NCI-H2107 (cell line): ENCODE data around the gene CNTNAP5.

Experiments
- DNase-seq: peaks from one replicate; lab custom pipeline; 2025; lab: John Stamatoyannopoulos, UW

Gene CNTNAP5

GRCh38 chr2:124894199-124894598 lies 869.1 kb downstream of the CNTNAP5 start:
- DNase-seq, result no peak

GRCh38 chr2:124898827-124899226 lies 873.7 kb downstream of the CNTNAP5 start:
- no peak for DNase-seq

DNA sequence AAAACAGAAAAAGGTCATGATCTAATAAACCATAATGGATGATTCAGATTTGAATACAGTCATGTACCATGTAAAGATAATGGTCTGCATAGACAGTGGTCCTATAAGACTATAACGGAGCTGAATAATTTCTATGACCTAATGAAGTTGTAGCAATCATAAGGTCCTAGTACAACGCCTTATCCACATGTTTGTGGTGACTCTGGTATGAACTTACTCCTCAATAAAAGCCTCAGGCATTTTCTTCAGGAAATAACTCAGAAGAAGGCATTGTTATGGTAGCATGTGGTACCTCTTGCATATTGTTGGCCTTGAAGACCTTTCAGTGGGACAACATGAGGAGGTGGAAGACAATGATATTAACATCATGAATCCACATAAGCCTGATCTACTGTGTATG lies 883.3 kb downstream of the CNTNAP5 start:
- no peak for DNase-seq

DNA sequence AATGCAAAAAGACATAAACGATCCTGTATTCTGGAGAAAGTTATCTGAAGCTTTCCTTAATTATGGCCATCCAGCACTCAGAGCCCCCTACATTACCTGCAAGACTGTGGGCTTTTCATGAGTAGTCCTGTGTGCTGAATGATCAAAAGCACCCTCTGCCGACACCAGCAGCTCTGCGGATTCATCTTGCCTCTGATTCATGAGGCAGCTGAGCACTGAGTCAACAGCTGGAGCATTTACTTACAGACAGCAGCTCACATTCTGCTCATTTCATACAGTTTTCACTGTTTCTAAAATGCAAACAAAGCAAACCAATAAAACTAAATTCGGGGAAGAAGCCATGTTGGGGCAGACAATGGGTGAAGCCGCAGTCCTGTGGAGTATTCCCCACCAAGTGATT lies 886.5 kb downstream of the CNTNAP5 start:
- DNase-seq, result no peak

- no peak for DNase-seq
Measured at GRCh38 chr2:124913868-124914267, 888.8 kb downstream of the CNTNAP5 start.

DNA sequence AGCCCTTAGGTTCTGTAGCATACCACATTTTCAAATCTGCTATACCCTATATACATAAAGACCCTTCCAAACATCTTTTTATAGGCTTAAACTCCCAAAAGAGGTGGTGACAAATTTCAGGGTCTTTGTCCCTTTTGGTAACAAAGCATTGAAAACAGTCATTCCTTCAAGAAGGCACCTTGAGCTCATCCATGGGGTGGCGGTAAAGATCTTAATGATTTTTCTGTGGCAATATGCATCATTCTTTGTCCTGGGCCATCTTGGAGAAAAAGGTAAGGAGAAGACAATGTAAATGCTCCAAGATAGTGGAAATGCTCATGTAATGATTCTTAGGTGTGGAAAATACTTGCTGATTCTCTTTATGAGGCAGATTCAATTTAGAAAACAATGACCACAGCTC lies 890.5 kb downstream of the CNTNAP5 start:
- DNase-seq, result no peak

- no peak for DNase-seq
Measured at GRCh38 chr2:124919296-124919695, 894.2 kb downstream of the CNTNAP5 start.

DNA sequence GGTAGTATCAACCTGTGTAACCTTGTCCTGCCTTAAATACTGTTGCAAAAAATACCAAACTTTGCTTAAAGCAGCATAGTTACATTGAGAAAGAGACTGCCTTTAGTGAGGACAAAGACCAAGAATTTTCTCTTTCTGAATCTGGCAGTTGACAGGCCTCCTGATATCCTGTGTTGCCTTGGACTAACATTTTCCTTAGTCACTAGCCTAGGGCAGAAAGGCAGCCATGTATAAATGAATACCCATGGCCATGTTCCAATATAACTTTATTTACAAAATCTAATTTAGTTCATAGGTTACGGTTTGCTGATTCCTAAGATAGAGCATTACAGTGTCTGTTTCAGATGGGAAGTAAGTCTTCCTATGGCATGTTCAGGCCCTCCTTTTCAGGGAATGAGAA lies 895.4 kb downstream of the CNTNAP5 start:
- no peak for DNase-seq

DNA sequence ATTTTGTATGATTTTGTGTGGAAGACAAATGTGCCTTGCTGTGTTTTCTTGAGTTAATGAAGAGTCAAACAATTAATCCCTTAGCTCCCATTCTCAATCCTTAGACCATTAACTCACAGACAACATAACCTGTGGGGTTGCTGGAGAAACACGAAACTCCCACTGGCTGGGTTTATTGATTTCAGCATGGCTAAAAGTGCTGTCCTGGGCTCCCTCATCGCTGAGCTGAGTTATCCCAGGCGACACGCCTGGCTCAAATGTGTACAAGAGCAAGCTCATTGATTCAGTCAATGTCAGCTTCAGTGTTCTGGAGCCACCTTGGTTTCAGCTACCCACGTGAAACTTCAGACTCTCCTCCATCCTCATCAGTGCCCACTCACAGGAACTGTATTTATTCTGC lies 896.1 kb downstream of the CNTNAP5 start:
- no peak for DNase-seq

DNA sequence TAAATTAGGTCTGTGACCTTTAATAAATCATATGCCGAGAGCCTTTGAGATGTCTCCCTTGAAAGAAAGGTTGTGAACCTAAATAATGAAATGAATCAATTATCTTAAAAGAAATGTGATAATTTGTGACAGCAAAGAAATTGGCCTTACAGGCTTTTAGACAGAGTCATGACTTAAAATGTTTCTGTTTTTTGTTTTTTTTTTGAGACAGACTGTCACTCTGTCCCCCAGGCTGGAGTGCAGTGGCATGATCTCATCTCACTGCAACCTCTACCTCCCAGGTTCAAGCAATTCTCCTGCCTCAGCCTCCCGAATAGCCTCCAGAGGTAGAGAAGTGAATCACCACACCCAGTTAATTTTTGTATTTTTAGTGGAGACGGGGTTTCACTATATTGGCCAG lies 898.0 kb downstream of the CNTNAP5 start:
- no peak for DNase-seq

DNA sequence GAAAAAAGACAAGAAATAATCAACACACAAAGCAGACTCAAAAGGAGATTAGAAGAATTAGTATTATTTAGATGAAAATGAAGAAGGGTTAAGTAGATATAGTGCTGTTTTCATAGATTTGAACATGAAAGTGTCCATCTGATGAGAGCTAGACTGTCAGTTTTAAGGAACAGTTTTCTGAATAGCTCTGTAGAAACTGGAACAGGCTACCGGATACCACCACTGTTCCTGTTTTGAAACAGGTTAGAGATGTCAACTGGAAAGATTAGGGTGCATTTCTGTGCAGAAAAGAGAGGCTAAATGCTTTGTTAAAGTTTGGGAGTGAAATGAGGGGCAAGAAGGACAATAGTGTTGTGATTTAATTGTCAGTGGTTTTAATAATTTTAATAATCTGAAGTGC lies 908.8 kb downstream of the CNTNAP5 start:
- no peak for DNase-seq

DNA sequence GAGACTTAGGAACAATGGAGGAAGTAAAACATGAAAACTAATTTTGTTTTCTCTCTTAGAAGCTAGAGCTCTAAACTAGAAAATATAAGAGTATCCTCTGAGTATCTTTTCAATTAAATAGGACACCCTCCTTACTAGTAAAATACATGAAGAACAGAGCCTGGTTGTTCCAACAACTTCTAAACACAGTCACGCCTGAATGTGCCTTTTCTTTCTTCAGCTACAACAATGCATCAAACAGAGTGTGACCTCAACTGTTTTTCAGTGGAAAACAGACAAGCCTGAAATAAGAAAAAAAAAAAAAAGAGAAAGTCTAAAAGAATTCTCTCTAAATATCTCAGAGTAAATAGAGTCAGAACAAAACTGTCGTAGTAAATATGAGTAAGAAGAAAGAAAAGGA lies 928.8 kb downstream of the CNTNAP5 start:
- DNase-seq, result no peak

- no peak for DNase-seq
Measured at GRCh38 chr2:124959581-124959980, 934.5 kb downstream of the CNTNAP5 start.

- DNase-seq, result no peak
Measured at GRCh38 chr2:124961132-124961531, 936.0 kb downstream of the CNTNAP5 start.
